ENCODE measurements around the gene PALD1. TPM values are rescaled to one million over a fixed set of nuclear protein-coding genes. Genes with fewer than 3 reads are reported as not detected.
A peak's percentile ranks its signal among the peaks of the same experiment; 100 is the strongest.

The PALD1 gene
- total and polyA plus RNA-seq, 2 experiments from 2014 or later: 11.9 to 58.2 TPM

GRCh38 chr10:70602665-70603448, 124.3 kb downstream of the PALD1 start, which contains the start of gene PRF1:
Gene PRF1 (minus strand): TSS chr10:70602741. CDS start chr10:70600902, 1,839 bp downstream.
- Histone ChIP-seq H3K4me2 (no peak within 1 kb of the TSS), H3K27me3 (ENCODE audit: insufficient read depth) (no peaks in the 10 kb centered on the region), H4K20me1 (replicated peaks; ENCODE audit: insufficient read depth) (no peaks in the 10 kb centered on the region), H3K4me1 (ENCODE audit: insufficient read depth) (no peaks in the 10 kb centered on the region), H3F3A (replicated peaks; ENCODE audit: low read depth) (no peaks in the 10 kb centered on the region), H2AFZ (no peak within 1 kb of the TSS), H3K36me3 (ENCODE audit: insufficient read depth) (no peaks in the 10 kb centered on the region), H3K9me2 (ENCODE audit: insufficient read depth) (no peaks in the 10 kb centered on the region; the same call in 1 of the 2 replicates), H3K79me2 (replicated peaks; ENCODE audit: insufficient read depth) (no peaks in the 10 kb centered on the region), H3K4me3 (no peak within 1 kb of the TSS), H3K27ac (ENCODE audit: low read depth) (no peak within 1 kb of the TSS)
- Mint-ChIP-seq H3K4me1 (no peaks in the 10 kb centered on the region), H3K27ac (no peak within 1 kb of the TSS), H3K36me3 (ENCODE audit: low read depth) (no peaks in the 10 kb centered on the region), H3K27me3 (ENCODE audit: insufficient read depth, low read depth, poor library complexity) (peaks cover 3% of the 10 kb centered on the region), H3K4me3 (no peak within 1 kb of the TSS), H3K9me3 (no peaks in the 10 kb centered on the region; the same call in 2 of the 3 replicates)
- DNase-seq (ENCODE audit: low spot score) (no peak), ATAC-seq (peak; percentile 45)
- TF ChIP-seq STAT1 (IDR thresholded peaks at IDR 0.05; ENCODE audit: unreplicated experiment): no peak
- TF ChIP-seq CREB1 (CRISPR knock-in tag; IDR thresholded peaks at IDR 0.05; ENCODE audit: low read depth): no peak
- TF ChIP-seq ETS1 (IDR thresholded peaks at IDR 0.05): no peak
- no peak for TF ChIP-seq JUNB (IDR thresholded peaks at IDR 0.05; ENCODE audit: unreplicated experiment)
- no peak for TF ChIP-seq EZH2phosphoT487 (IDR thresholded peaks at IDR 0.05; ENCODE audit: unreplicated experiment)
- TF ChIP-seq CTCF (conservative IDR thresholded peaks at IDR 0.05; ENCODE audit: low read depth in 2 of 2): no peak
- no peak for TF ChIP-seq POLR2AphosphoS5 (IDR thresholded peaks at IDR 0.05; ENCODE audit: low read depth)

GRCh38 chr10:70603449-70603801, 124.9 kb downstream of the PALD1 start:
- no peaks in the 10 kb centered on the region for H3K79me2 ChIP-seq (replicated peaks; ENCODE audit: insufficient read depth)
- DNase-seq (ENCODE audit: low spot score) (no peak), ATAC-seq (no peak)
- no peak overlapping the region for H3K4me3 ChIP-seq
- H3F3A ChIP-seq (replicated peaks; ENCODE audit: low read depth): no peaks in the 10 kb centered on the region
- H2AFZ ChIP-seq: no peak overlapping the region
- H4K20me1 ChIP-seq (replicated peaks; ENCODE audit: insufficient read depth): no peaks in the 10 kb centered on the region
- no peaks in the 10 kb centered on the region for H3K4me1 ChIP-seq (ENCODE audit: insufficient read depth)
- H3K4me2 ChIP-seq: no peak overlapping the region
- Mint-ChIP-seq H3K27me3 (ENCODE audit: insufficient read depth, low read depth, poor library complexity) (peaks cover 3% of the 10 kb centered on the region), H3K4me1 (no peaks in the 10 kb centered on the region), H3K4me3 (no peak overlapping the region), H3K27ac (no peak overlapping the region), H3K9me3 (no peaks in the 10 kb centered on the region; the same call in 2 of the 3 replicates), H3K36me3 (ENCODE audit: low read depth) (no peaks in the 10 kb centered on the region)
- H3K27me3 ChIP-seq (ENCODE audit: insufficient read depth): no peaks in the 10 kb centered on the region
- no peaks in the 10 kb centered on the region for H3K9me2 ChIP-seq (ENCODE audit: insufficient read depth)
- H3K27ac ChIP-seq (ENCODE audit: low read depth): no peak overlapping the region
- H3K36me3 ChIP-seq (ENCODE audit: insufficient read depth): no peaks in the 10 kb centered on the region
- TF ChIP-seq ZNF114 (CRISPR knock-in tag; IDR thresholded peaks at IDR 0.05): no peak
- TF ChIP-seq STAT1 (IDR thresholded peaks at IDR 0.05; ENCODE audit: unreplicated experiment): no peak
- no peak for TF ChIP-seq CREB1 (CRISPR knock-in tag; IDR thresholded peaks at IDR 0.05; ENCODE audit: low read depth)
- no peak for TF ChIP-seq EZH2 (IDR thresholded peaks at IDR 0.05; ENCODE audit: low read depth, unreplicated experiment)
- TF ChIP-seq JUNB (IDR thresholded peaks at IDR 0.05; ENCODE audit: unreplicated experiment): no peak
- no peak for TF ChIP-seq POLR2AphosphoS5 (IDR thresholded peaks at IDR 0.05; ENCODE audit: low read depth)
- TF ChIP-seq REST (IDR thresholded peaks at IDR 0.05; ENCODE audit: unreplicated experiment): no peak
- no peak for TF ChIP-seq EZH2phosphoT487 (IDR thresholded peaks at IDR 0.05; ENCODE audit: unreplicated experiment)
- TF ChIP-seq ETS1 (IDR thresholded peaks at IDR 0.05): no peak
- TF ChIP-seq NANOG (IDR thresholded peaks at IDR 0.05; ENCODE audit: borderline replicate concordance): no peak
